ENCODE measurements around the gene HIVEP3. TPM values are rescaled to one million over a fixed set of nuclear protein-coding genes. Genes with fewer than 3 reads are reported as not detected.
"Not testable (repeated sequence)": the region's sequence is repeated elsewhere in the genome, so short reads cannot be mapped to it uniquely, and the experiment has no call there.

Gene HIVEP3
- not detected in 2 replicates for total RNA-seq (2014; rRNA removed; shearing (Covaris generic))

DNA sequence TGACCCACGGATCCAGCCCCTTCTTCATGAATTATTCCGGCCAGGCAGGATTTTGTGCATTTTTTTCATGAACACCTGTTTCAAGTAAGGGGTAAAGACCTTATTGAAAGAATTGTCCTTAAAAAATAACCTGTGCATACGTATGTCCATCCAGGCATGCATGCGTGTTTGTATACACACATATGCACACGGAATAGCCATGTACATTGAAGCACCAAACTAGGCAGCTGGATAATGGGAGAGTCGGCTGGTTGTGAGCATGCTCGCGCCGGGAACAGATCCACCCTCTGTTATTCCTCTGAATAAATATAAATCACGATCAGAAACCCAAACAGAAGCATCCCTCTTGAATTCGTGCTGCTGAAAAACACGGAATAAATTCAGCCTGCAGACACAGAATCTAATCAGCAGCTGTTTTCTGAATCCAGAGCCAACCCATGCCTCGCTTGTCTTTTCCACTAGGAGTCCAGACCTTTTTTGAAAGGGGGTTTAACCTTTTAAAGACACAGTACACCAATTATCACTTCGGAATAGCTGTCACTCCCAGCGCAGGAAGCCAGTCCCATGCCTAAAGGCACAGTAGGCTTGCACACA is at the start of gene HIVEP3:
TSS of gene HIVEP3 (minus strand) at position 473 of the 594 bp plus-strand sequence.
- peak; percentile 76 for DNase-seq (ENCODE audit: low spot score)
- in situ Hi-C loops (cut with HindIII; ENCODE audit: low sequenced_read_pairs), result no loop called here

DNA sequence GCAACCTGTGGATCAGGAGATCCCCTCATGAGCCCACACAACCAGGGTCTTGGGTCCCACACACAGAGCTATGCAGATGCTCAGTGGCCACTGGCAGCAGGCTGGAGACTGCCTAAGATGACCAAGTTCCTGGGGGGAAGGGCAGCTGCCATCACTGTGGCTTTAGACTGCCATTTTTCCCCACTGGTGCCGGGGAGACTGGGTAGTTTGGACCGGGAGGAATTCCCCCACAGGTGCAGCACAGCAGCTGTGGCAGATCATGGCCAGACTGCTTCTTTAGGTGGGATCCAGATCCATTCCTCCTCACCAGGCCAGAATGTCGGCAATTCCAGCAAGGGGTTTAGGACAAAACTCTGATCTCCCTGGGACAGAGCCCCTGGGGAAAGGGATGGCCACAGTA is 45.7 kb upstream of the HIVEP3 start:
- in situ Hi-C loops (cut with HindIII; ENCODE audit: low sequenced_read_pairs), result no loop called here
- DNase-seq (ENCODE audit: low spot score), result no peak

DNA sequence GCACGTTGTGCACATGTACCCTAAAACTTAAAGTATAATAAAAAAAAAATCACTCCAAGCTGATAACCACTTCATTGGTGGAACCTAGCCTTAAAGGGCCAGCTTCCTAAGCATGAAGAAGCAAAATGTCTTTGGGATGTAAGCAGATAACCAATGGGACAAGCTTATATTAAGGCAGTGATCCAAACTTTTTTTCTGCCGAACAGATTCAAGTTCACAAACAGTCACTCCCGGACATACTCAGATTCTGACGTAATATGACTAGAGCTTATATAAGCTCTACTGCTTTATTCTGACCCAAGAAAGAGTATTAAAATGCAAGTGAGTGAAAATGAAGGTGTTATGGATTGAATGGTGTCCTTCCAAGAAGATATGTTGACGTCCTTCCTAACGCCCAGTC is 44.9 kb upstream of the HIVEP3 start:
- in situ Hi-C loops (cut with HindIII; ENCODE audit: low sequenced_read_pairs), result no loop called here
- no peak for DNase-seq (ENCODE audit: low spot score)

DNA sequence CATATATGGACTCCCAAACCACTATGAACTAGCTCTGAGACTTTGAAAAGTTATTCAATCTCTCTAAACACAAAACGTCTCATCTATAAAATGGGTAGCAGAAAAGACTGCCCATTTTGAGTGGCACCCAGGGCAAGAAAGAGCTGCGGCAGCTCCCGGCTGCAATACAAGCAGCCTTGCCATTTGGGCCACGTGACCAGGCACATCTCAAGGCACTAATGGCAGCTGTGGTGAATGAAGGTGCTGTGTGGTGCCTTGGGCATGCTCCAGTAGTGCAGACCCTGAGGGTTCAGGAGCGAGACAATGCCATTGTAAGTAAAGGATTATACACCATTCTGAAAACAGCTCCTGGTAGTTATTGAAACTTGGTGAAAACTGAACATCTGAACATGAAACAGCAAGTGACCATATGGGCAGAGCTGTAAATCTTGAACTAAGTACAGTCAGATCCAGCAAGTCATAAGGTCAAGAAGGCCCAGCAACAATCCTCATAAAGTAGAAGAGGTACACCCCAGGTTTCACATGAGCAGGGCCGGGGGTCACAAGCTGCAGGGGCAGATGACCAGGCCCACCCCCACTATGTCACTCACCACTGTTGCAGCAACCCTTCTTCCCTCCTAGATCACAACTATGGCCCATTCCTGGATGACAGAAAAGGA is 39.4 kb upstream of the HIVEP3 start:
- in situ Hi-C loops (cut with HindIII; ENCODE audit: low sequenced_read_pairs), result no loop called here
- no peak for DNase-seq (ENCODE audit: low spot score)

DNA sequence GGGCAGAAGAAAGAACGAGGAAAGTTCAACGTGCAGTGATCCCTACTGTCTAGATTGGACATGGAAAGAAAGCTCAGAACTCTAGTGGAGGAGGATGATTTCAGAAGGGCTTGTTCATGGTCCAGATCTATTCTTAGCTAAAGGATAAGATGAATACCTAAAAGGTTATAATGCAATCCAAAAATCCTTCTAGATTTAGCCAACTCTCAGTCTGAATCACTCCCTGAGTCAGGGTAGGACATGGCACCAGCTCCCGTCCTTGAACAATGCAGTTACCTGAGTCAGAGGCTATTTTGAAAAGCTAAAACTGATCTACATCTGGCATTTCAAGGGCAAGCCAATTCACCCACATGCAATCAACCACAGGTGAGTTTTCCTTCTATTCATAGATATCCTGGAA is 38.8 kb upstream of the HIVEP3 start:
- no peak for DNase-seq (ENCODE audit: low spot score)
- in situ Hi-C loops (cut with HindIII; ENCODE audit: low sequenced_read_pairs), result no loop called here

DNA sequence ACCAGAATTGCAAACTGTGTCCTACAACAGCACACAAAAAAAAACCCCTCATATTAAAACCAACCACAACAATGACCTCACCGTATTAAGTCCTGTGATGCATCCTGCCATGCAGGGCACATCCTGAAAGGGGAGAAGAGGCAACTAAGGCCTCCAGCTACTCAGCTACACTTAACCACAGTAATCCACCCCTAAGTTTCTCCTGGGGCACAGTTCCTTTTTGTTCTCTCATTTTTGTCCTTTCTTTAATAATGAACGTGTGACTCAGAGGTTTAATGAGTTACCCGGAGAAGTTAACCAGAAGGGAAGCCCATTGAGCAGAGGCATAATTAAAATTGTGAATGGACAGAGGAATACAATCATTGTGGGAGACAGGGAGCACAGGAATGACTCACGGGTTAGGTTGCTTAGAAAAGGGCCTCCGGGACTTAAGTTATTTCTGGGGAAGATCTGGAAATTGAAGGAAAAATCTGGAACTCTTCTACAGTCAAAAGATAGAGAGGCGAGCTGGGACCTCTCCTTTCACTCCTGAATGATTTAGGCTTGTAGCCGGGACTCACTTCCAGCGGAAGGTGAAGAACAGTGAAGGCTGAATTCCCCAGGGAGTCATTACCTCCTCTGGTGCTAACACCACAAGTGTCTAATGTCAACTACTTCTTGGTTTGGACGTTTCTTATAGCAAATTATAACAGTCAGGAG is 36.9 kb upstream of the HIVEP3 start:
- in situ Hi-C loops (cut with HindIII; ENCODE audit: low sequenced_read_pairs), result no loop called here
- DNase-seq (ENCODE audit: low spot score), result no peak

DNA sequence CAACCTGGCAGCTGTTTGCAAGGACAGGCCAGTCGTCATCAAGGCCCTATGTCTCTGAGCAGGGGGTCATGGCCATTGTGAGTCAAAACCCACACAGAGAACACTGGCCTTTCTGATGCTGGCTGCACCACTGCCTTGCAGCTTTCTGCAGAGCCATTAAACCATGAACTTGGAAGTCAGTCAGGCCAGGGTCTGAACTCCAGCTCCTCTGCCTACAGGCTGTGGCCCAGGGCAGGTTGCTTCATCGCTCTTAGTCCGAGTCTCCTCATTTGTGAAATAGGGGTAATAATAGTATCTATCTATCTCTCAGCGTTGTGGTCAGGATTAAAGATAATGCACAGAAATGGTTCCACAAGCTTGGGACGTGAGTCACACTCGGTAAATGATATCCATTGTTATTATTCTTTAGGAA is 35.8 kb upstream of the HIVEP3 start:
- in situ Hi-C loops (cut with HindIII; ENCODE audit: low sequenced_read_pairs), result no loop called here
- DNase-seq (ENCODE audit: low spot score), result no peak

DNA sequence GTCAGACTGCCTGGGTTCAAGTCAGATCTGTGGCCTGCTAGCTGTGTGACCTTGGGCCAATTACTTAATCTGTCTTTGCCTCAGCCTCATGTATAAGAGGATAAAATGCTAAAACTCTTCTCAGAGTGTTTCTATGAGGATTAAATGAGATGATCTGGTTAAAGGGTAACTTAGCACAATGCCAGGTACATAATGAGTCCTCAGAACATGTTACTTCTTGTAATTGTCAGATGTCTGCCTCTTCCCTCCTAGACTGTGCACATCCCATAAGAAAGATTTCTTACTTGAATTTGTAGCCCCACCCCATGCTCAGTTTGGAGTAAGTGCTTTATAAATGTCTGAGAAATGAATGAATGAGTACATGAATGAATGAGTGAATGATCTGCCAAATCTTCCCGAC is 34.6 kb upstream of the HIVEP3 start:
- in situ Hi-C loops (cut with HindIII; ENCODE audit: low sequenced_read_pairs), result no loop called here
- DNase-seq (ENCODE audit: low spot score), result no peak

DNA sequence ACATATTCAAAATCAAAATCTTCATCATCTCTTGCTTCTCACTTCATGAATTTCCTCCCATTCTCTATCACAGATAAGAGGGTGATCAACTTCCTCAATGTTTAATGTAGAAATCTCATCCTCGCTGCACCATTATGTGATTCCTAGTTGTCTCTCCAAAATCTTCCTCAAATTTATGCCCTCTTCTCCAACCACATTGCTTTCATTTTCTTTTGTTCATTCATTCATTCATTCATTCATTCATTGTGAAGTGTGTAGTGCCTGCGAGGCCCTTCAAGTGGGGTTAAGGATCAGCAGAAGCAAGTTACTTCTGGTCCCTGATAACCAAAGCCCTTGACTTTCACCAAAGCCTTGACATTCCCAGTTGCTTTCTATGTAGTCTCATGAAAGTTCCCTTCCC is 33.5 kb upstream of the HIVEP3 start:
- in situ Hi-C loops (cut with HindIII; ENCODE audit: low sequenced_read_pairs), result no loop called here

DNA sequence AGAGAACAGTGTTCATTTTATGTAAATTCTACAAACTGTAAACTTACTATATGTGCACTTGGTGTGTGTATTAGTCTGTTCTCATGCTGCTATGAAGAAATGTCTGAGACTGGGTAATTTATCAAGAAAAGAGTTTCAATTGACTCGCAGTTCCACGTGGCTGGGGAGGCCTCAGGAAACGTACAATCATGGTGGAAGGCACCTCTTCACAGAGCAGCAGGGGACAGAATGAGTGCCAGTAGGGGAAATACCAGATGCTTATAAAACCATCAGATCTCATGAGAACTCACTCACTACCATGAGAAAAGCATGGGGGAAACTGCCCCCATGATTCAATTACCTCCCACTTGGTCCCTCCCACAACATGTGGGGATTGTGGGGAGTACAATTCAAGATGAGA is 32.8 kb upstream of the HIVEP3 start:
- in situ Hi-C loops (cut with HindIII; ENCODE audit: low sequenced_read_pairs); DNase-seq (ENCODE audit: low spot score): not testable (repeated sequence)

More for the DNA sequence above, 33.5 kb upstream of the HIVEP3 start:
- DNase-seq (ENCODE audit: low spot score), result no peak

DNA sequence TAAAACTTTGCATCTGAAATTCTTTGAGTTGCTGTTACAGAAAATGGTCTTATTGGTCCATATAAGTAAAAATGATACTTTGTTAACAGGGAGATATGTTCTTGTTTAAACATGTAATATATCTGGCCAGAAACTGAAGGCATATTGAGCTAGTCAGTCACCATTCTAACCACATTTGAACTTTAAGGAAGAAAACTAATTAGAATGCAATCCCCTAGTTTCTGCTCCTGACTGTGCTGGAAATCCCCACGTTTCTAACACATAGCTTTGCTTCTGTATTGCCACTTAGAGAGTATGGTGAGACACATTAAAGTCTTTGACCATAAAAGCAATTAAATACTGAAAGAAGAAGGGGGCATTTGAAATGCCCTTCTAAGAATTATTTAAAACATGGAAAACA is 32.1 kb upstream of the HIVEP3 start:
- in situ Hi-C loops (cut with HindIII; ENCODE audit: low sequenced_read_pairs), result no loop called here

DNA sequence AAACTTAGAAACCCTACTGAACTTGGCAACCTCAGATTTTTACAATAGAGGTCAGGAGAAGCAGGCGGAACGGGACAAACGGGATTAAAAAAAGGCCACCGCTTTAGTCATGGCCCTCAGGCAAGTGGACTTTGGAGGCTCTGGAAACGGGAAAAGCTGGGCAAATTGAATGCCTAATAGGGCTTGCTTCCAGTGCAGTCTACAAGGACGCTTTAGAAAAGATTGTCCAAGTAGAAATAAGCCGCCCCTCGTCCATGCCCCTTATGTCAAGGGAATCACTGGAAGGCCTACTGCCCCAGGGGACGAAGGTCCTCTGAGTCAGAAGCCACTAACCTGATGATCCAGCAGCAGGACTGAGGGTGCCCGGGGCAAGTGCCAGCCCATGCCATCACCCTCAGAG is 27.2 kb upstream of the HIVEP3 start:
- DNase-seq (ENCODE audit: low spot score); in situ Hi-C loops (cut with HindIII; ENCODE audit: low sequenced_read_pairs): not testable (repeated sequence)

More for the DNA sequence above, 32.1 kb upstream of the HIVEP3 start:
- no peak for DNase-seq (ENCODE audit: low spot score)

DNA sequence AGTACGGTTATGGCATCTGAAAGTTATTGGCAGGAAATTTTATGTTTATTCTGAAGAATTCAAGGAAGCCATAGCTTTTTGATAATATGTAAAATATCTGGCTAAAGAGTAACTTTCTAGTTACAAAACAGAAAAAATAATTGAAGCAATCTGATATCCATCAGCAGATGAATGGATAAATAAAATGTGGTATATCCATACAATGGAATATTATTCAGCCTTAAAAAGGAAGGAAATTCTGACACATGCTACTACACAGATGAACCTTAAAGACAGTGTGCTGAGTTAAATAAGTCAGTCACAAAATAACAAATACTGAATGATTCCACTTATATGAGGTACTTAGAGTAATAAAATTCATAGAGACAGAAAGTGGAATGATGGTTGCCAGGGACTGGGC is 25.0 kb upstream of the HIVEP3 start:
- no peak for DNase-seq (ENCODE audit: low spot score)
- in situ Hi-C loops (cut with HindIII; ENCODE audit: low sequenced_read_pairs), result no loop called here

DNA sequence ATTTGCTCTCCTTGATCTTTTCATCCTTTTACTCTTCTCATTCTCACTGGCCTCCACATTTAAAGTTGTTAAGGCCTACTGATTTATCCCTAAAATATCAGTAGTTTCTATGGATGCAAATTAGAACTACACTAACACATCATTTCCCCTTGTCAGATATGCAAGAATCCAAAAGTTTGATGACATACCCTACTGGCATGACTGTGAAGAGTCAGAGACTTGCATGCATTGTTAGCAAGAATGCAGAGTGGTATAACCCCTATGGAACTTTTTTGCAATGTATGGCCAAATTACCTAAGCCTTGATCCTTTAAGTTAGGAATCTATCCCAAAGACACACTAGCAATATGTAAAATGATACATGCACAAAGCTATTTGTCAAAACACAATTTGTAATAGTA is 23.6 kb upstream of the HIVEP3 start:
- in situ Hi-C loops (cut with HindIII; ENCODE audit: low sequenced_read_pairs), result no loop called here
- no peak for DNase-seq (ENCODE audit: low spot score)

DNA sequence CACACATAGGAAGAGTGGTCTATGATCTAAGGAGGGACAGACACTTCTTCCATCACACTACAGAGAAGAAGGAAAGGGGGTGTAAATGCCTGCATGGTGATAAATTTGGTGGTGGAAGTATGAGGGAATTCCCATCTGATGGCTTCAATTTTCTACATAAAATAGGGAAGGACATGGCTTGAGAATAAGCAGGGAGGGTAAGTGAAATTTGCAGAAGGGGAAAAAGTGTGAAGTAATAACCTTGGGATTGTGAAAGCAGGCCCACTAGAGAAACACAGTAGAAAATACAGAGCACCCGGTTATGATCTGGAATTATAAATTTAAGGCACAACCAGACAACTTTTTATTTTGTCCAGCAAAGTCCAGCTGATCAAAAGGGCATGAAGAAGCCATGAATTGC is 22.7 kb upstream of the HIVEP3 start:
- in situ Hi-C loops (cut with HindIII; ENCODE audit: low sequenced_read_pairs), result no loop called here
- no peak for DNase-seq (ENCODE audit: low spot score)

DNA sequence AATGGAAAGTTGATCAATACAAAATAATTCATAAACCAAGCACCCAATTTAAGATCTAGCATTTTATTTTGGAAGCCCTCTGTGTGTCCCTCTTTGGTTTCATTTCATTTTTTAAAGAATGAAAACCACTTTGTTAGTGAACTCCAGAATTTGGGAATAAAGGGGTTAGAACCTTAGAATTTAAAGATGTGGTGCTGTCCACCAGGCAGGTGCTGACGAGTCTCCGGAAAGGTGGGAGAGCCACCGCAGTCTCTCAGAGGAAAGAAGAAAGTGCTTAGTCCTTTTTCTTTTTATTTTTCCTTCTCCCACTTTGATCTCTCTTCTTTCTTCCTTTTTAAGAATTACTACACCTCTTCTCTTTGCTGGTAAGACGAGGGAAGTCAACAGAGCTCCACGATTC is 20.5 kb upstream of the HIVEP3 start:
- in situ Hi-C loops (cut with HindIII; ENCODE audit: low sequenced_read_pairs), result no loop called here
- no peak for DNase-seq (ENCODE audit: low spot score)

DNA sequence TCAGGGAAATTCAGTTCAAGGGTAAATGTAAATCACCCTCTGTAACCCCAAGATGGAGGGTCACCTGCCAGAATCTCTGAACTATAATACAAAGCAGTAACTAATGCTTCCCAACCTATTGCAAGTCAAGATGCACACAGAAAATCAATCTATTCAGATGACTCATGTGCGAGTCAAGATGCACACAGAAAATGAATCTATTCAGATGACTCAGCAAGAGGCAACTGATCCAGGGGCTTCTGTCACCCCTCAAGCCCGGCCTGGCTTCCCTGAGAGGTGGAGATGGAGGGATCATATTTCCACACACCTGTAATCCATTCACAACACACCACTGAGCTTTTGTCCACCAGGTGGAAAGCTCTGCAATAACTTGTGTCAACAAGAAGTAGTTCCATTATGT is 17.4 kb upstream of the HIVEP3 start:
- DNase-seq (ENCODE audit: low spot score), result no peak
- in situ Hi-C loops (cut with HindIII; ENCODE audit: low sequenced_read_pairs), result no loop called here

DNA sequence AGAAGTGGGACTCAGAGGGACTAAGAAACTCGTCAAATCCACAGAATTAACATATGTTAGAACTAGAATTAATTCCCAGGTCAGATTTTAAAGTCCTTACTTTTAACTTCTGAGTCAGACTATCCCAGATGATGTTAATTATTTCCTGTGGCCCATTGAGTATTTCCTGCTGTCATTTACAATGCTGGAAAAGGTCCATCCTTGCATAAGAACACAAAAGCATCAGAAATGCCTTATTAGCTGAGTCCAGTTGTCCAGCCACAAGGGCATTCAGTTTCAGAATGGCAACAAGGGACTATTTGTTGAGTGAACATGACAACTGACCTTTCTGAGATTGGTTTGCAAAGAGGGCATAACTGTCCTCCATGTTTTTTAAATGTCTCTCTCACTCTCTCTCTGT is 16.5 kb upstream of the HIVEP3 start:
- in situ Hi-C loops (cut with HindIII; ENCODE audit: low sequenced_read_pairs), result no loop called here
- DNase-seq (ENCODE audit: low spot score), result no peak

DNA sequence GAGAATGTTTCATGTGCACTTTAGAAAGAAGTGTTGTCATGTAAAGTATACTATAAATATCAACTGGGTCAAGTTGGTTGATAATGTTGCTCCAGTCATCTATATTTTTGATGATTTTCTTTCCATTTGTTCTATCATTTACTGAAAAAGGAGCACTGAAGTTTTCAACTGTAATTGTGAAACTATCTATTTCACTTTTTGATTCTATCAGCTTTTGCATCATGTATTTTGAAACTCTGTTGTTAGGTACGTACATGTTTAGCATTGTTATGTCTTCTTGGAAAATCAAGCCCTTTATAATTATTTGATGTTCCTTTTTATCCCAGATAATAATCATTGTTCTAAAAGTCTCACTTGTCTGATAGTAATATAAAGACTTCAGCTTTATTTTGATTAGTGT is 14.4 kb upstream of the HIVEP3 start:
- DNase-seq (ENCODE audit: low spot score), result no peak
- in situ Hi-C loops (cut with HindIII; ENCODE audit: low sequenced_read_pairs), result no loop called here

DNA sequence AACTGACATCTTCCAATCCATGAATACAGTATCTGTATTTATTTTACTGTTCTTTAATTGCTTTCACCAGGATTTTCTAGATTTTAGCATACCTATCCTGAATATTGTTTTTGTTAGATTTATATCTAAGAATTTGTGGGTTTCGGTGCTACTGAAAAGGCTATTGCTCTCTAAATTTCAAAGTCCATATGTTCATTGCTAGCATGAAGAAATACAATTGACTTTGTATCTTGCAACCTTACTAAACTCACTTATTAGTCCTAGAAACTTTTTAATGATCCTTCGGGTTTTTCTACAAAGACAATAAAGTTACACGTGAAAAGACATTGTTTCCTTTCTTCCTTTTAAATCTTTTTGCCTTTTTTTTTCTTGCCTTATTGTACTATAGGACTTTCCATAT is 12.9 kb upstream of the HIVEP3 start:
- in situ Hi-C loops (cut with HindIII; ENCODE audit: low sequenced_read_pairs), result no loop called here
- no peak for DNase-seq (ENCODE audit: low spot score)

DNA sequence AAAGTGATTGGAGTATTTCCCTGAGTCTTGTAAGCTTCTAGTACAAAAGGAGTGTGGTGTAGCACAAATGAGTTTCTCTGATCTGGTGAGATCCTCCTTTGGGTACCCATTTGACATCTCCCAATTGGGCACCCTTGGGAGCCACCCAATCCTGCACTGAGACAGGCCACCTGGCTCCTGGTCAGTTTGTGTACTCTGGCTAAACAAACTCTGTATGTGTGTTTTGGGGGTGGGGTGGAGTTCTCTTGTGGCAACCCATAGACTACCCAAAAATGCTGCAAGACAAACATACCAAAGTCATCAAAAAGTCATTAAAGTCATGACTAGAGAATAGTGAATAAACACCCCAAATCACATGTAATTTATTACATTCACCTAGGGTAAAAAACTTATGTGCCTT is 8.4 kb upstream of the HIVEP3 start:
- in situ Hi-C loops (cut with HindIII; ENCODE audit: low sequenced_read_pairs), result no loop called here
- no peak for DNase-seq (ENCODE audit: low spot score)
